ENCODE results near the gene SEPTIN5. TPM values are rescaled to one million over a fixed set of nuclear protein-coding genes. Genes with fewer than 3 reads are reported as not detected.

Gene SEPTIN5
- total and polyA plus RNA-seq, 9 of the 15 experiments (the other 6 are each of a cell fraction or from before 2014, with no cell fraction given), result 0.03 to 195 (median 119) TPM

- 0 out of 2 replicates have a peak, but pooled peaks have one; percentile 30 for TF ChIP-seq ZHX1 (conservative IDR thresholded peaks at IDR 0.05; ENCODE audit: low read length)
- no peak for TF ChIP-seq CHCHD3 (CRISPR knock-in tag; IDR thresholded peaks at IDR 0.05)
- TF ChIP-seq JUN (IDR thresholded peaks at IDR 0.05; ENCODE audit: borderline replicate concordance, low read depth, low read length), result no peak
- TF ChIP-seq JUN (CRISPR knock-in tag; IDR thresholded peaks at IDR 0.05; ENCODE audit: borderline replicate concordance), result no peak
- TF ChIP-seq NRF1 (conservative IDR thresholded peaks at IDR 0.05 in 1 of 2, IDR thresholded peaks at IDR 0.05 in 1 of 2), result 0 out of 4 replicates have a peak, but pooled peaks of 1 of the 2 experiments have one; percentile 10
- 0 out of 2 replicates have a peak, but pooled peaks have one; percentile 72 for TF ChIP-seq ATF6 (CRISPR knock-in tag; IDR thresholded peaks at IDR 0.05)
- TF ChIP-seq CEBPB (tag; IDR thresholded peaks at IDR 0.05), result 0 out of 2 replicates have a peak, but pooled peaks have one; percentile 16
- peak; percentile 5 for TF ChIP-seq PCBP1 (IDR thresholded peaks at IDR 0.05; ENCODE audit: low read depth, low read length, poor library complexity, severe bottlenecking)
- TF ChIP-seq ZNF609 (CRISPR knock-in tag; IDR thresholded peaks at IDR 0.05; ENCODE audit: borderline replicate concordance), result no peak
- no peak for TF ChIP-seq FOXP4 (CRISPR knock-in tag; IDR thresholded peaks at IDR 0.05; ENCODE audit: borderline replicate concordance)
Observed at GRCh38 chr22:19686946-19687345, 27.4 kb upstream of the SEPTIN5 start (continued).
